ENCODE data around the gene RPL38. TPM values are rescaled to one million over a fixed set of nuclear protein-coding genes. Genes with fewer than 3 reads are reported as not detected.

RPL38 gene
- total and polyA plus RNA-seq, 2 donors (not counting 1 experiment from before 2014, with no cell fraction given): 722 to 1,550 TPM

- Histone ChIP-seq H3K4me3 (ENCODE audit: control extremely low read depth in 1 of 5, extremely low read depth in 1 of 5, insufficient read depth in 1 of 5, low read depth in 2 of 5, low read length in 4 of 5) (no peak overlapping the region), H3K27me3 (replicated peaks in 1 of 4; ENCODE audit: control extremely low read depth in 1 of 4, control insufficient read depth in 3 of 4, insufficient read depth in 4 of 4, low read length in 3 of 4) (peaks cover 0 to 22% (median 6%) of the 10 kb centered on the region in 4 experiments), H3K4me1 (ENCODE audit: control insufficient read depth in 2 of 2, insufficient read depth in 2 of 2, low read length in 2 of 2) (no peaks in the 10 kb centered on the region), H3K4me2 (replicated peaks; ENCODE audit: low read depth, low read length, poor library complexity, severe bottlenecking) (no peak overlapping the region), H4K20me1 (ENCODE audit: control insufficient read depth, insufficient read depth, low read length, poor library complexity, severe bottlenecking) (no peaks in the 10 kb centered on the region), H3K9me3 (ENCODE audit: control extremely low read depth in 1 of 3, control insufficient read depth in 2 of 3, insufficient read depth in 1 of 3, low read length in 2 of 3) (peaks cover 0 to 5% (median 3%) of the 10 kb centered on the region in 3 donors), H2AFZ (ENCODE audit: insufficient read depth, low read depth, low read length, poor library complexity, severe bottlenecking) (no peak overlapping the region), H3K27ac (ENCODE audit: low read length in 2 of 2) (no peak overlapping the region), H3K9ac (ENCODE audit: low read length) (no peak overlapping the region), H3K79me2 (ENCODE audit: control insufficient read depth, insufficient read depth, low read length) (no peaks in the 10 kb centered on the region), H3K36me3 (replicated peaks in 1 of 2; ENCODE audit: control extremely low read depth in 1 of 2, control insufficient read depth in 1 of 2, extremely low read depth in 1 of 2, insufficient read depth in 2 of 2, low read length in 1 of 2) (no peaks in the 10 kb centered on the region)
- DNase-seq (peak; percentile 41), ATAC-seq (ENCODE audit: low read depth) (peak; percentile 77)
- CTCF ChIA-PET: interaction anchor here (1.0 kb wide), 1 partner anchor 9 kb away, joined by 5 read pairs; no protein-coding TSS in a partner anchor
- Mint-ChIP-seq H3K4me3 (no peak overlapping the region), H3K9me3 (ENCODE audit: insufficient read depth) (peaks cover 2% of the 10 kb centered on the region), H3K27me3 (peaks cover 33% of the 10 kb centered on the region), H3K27ac (no peak overlapping the region), H3K4me1 (no peaks in the 10 kb centered on the region)
- TF ChIP-seq EZH2 (IDR thresholded peaks at IDR 0.05; ENCODE audit: borderline replicate concordance, insufficient read depth, low read depth, low read length, poor library complexity, severe bottlenecking): no peak
- TF ChIP-seq CTCF (IDR thresholded peaks at IDR 0.05): no peak
- intact Hi-C loops (cut with micrococcal nuclease): loop anchor here (1.0 kb wide), 1 partner anchor 13 kb away; the partner anchor contains the start of gene RPL38
- 80% methylated on average over 1 of the region's 2 CpGs for WGBS (ENCODE audit: insufficient coverage)
- POLR2A ChIA-PET: no interaction called here
Measured at GRCh38 chr17:74190154-74190553, 13.3 kb upstream of the RPL38 start.

- 74% methylated on average over 4 of the region's 6 CpGs for WGBS (ENCODE audit: insufficient coverage)
- ChIA-PET CTCF (interaction anchor here (1.0 kb wide), 1 partner anchor 762 kb away, joined by 4 read pairs; no protein-coding TSS in a partner anchor), POLR2A (interaction anchor here (0.6 kb wide), 1 partner anchor 523 kb away, joined by 7 read pairs; no protein-coding TSS in a partner anchor)
- Histone ChIP-seq H3K9me3 (ENCODE audit: control extremely low read depth in 1 of 3, control insufficient read depth in 2 of 3, insufficient read depth in 1 of 3, low read length in 2 of 3) (peaks cover 0 to 5% (median 3%) of the 10 kb centered on the region in 3 donors), H3K4me1 (ENCODE audit: control insufficient read depth in 2 of 2, insufficient read depth in 2 of 2, low read length in 2 of 2) (no peaks in the 10 kb centered on the region), H3K9ac (ENCODE audit: low read length) (no peak overlapping the region), H3K27ac (ENCODE audit: low read length in 2 of 2) (no peak overlapping the region), H3K27me3 (replicated peaks in 1 of 4; ENCODE audit: control extremely low read depth in 1 of 4, control insufficient read depth in 3 of 4, insufficient read depth in 4 of 4, low read length in 3 of 4) (peaks cover 0 to 28% (median 6%) of the 10 kb centered on the region in 4 experiments), H2AFZ (ENCODE audit: insufficient read depth, low read depth, low read length, poor library complexity, severe bottlenecking) (no peak overlapping the region), H3K4me2 (replicated peaks; ENCODE audit: low read depth, low read length, poor library complexity, severe bottlenecking) (no peak overlapping the region), H3K36me3 (replicated peaks in 1 of 2; ENCODE audit: control extremely low read depth in 1 of 2, control insufficient read depth in 1 of 2, extremely low read depth in 1 of 2, insufficient read depth in 2 of 2, low read length in 1 of 2) (no peaks in the 10 kb centered on the region), H3K4me3 (ENCODE audit: control extremely low read depth in 1 of 5, extremely low read depth in 1 of 5, insufficient read depth in 1 of 5, low read depth in 2 of 5, low read length in 4 of 5) (no peak overlapping the region), H4K20me1 (ENCODE audit: control insufficient read depth, insufficient read depth, low read length, poor library complexity, severe bottlenecking) (no peaks in the 10 kb centered on the region), H3K79me2 (ENCODE audit: control insufficient read depth, insufficient read depth, low read length) (no peaks in the 10 kb centered on the region)
- Mint-ChIP-seq H3K9me3 (ENCODE audit: insufficient read depth) (peaks cover 2% of the 10 kb centered on the region), H3K27me3 (peaks cover 37% of the 10 kb centered on the region), H3K4me1 (no peaks in the 10 kb centered on the region), H3K4me3 (no peak overlapping the region), H3K27ac (no peak overlapping the region)
- TF ChIP-seq CTCF (IDR thresholded peaks at IDR 0.05) (no peak), EZH2 (IDR thresholded peaks at IDR 0.05; ENCODE audit: borderline replicate concordance, insufficient read depth, low read depth, low read length, poor library complexity, severe bottlenecking) (no peak)
- ATAC-seq (ENCODE audit: low read depth) (no peak), DNase-seq (no peak)
- intact Hi-C loops (cut with micrococcal nuclease): loop anchor here (1.0 kb wide), 1 partner anchor 12 kb away; the partner anchor contains the start of gene RPL38
Measured at GRCh38 chr17:74190807-74191406, 12.6 kb upstream of the RPL38 start.
